Natural killer cell (primary cell): ENCODE data around the gene WDR89. TPM values are rescaled to one million over a fixed set of nuclear protein-coding genes. Genes with fewer than 3 reads are reported as not detected.

Source experiments
- ATAC-seq, 3 donors: fragments of 150-1000 bp in 2 of 3; fragments of 200-7000 bp in 1 of 3; cut with Tn5 transposase; 1 replicate in 1 of 3; 2 replicates in 2 of 3; pipeline ENCODE4 v1.10.0; 2021; ENCODE audit warnings: mild to moderate bottlenecking in 2 of 3, moderate library complexity in 2 of 3
- DNase-seq, 2 donors: peaks; one replicate each; pipeline versions ENCODE4 v3.0.0 to v3.0.0-alpha.2; 2013 to 2021; ENCODE audit warnings: mixed read lengths in 1 of 2
- H3K27ac ChIP-seq: one replicate; pipeline ENCODE4 v1.5.1; 2013; ENCODE audit warnings: mild to moderate bottlenecking, low read length
- H3K27me3 ChIP-seq: one replicate; pipeline ENCODE4 v1.6.1; 2013; ENCODE audit warnings: low read length; ENCODE audit not compliant: control insufficient read depth, insufficient read depth
- H3K36me3 ChIP-seq: one replicate; pipeline ENCODE4 v1.6.1; 2013; ENCODE audit warnings: low read length; ENCODE audit not compliant: control insufficient read depth, insufficient read depth
- H3K4me1 ChIP-seq: one replicate; pipeline ENCODE4 v1.6.1; 2013; ENCODE audit warnings: low read length; ENCODE audit not compliant: control insufficient read depth, insufficient read depth
- H3K4me3 ChIP-seq: one replicate; pipeline ENCODE4 v1.5.1; 2013; ENCODE audit warnings: low read length
- H3K9me3 ChIP-seq: one replicate; pipeline ENCODE4 v1.6.1; 2013; ENCODE audit warnings: low read length; ENCODE audit not compliant: control insufficient read depth, insufficient read depth
- H3K27ac Mint-ChIP-seq, 2 donors: one replicate each; pipeline ENCODE4 v1.8.0; 2022; ENCODE audit warnings: mild to moderate bottlenecking in 2 of 2, mixed read lengths in 2 of 2, moderate library complexity in 1 of 2
- H3K27me3 Mint-ChIP-seq, 2 donors: one replicate each; pipeline ENCODE4 v1.8.0; 2022; ENCODE audit warnings: low read depth in 2 of 2, mixed read lengths in 2 of 2
- H3K36me3 Mint-ChIP-seq: one replicate; pipeline ENCODE4 v1.8.0; 2022; ENCODE audit warnings: mixed read lengths
- H3K4me1 Mint-ChIP-seq, 2 donors: one replicate each; pipeline ENCODE4 v1.8.0; 2022; ENCODE audit warnings: mixed read lengths in 2 of 2
- H3K4me3 Mint-ChIP-seq: one replicate; pipeline ENCODE4 v1.8.0; 2022; ENCODE audit warnings: mild to moderate bottlenecking, moderate library complexity, mixed read lengths
- H3K9me3 Mint-ChIP-seq, 2 donors: one replicate each; pipeline ENCODE4 v1.8.0; 2022; ENCODE audit warnings: mixed read lengths in 2 of 2
- WGBS: methylation state at CpG from one replicate; pipeline ENCODE4 v1.1.7; 2013; ENCODE audit warnings: missing lambda C conversion rate; ENCODE audit not compliant: insufficient coverage; 5-methylcytosine and 5-hydroxymethylcytosine counted together
- intact Hi-C: fragments of 100-400 bp; cut with micrococcal nuclease; formaldehyde crosslinking; loops from one replicate; pipeline ENCODE4 v1.14.2; 2022
- total RNA-seq, 4 donors: library from RNA; stranded (reverse); fragments of 120-200 nt in 1 of 4; gene quantifications; one replicate each; pipeline versions ENCODE4 v1.2.3 to v1.2.4, GENCODE V29; 2013 to 2022
- TF ChIP-seq, protein P1 (sequence below): fragments of 200-600 bp; IDR thresholded peaks from one replicate; pipeline ENCODE4 v1.8.0; 2022; ENCODE audit warnings: antibody characterized with exemption

The WDR89 gene, protein sequence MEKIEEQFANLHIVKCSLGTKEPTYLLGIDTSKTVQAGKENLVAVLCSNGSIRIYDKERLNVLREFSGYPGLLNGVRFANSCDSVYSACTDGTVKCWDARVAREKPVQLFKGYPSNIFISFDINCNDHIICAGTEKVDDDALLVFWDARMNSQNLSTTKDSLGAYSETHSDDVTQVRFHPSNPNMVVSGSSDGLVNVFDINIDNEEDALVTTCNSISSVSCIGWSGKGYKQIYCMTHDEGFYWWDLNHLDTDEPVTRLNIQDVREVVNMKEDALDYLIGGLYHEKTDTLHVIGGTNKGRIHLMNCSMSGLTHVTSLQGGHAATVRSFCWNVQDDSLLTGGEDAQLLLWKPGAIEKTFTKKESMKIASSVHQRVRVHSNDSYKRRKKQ
- 10 to 100 TPM in 2 of 3 donors, 1 to 10 TPM in 1; 9.6 to 13.4 (median 10.7) TPM for total RNA-seq
- 28.6 TPM for total RNA-seq (2013)

- WGBS: under 1% methylated on average over 60 of the region's 60 CpGs
Measured at GRCh38 chr14:63641473-63642228, at the start of gene WDR89. TSS of gene WDR89 (minus strand) at chr14:63641871. CDS start at chr14:63599942, 41,929 bp downstream.

GRCh38 chr14:63689132-63689531 lies 47.5 kb upstream of the WDR89 start:
- H3K27me3 Mint-ChIP-seq: no peaks in the 10 kb centered on the region
- no peak overlapping the region for H3K27ac ChIP-seq
- 97% methylated on average over 3 of the region's 3 CpGs for WGBS
- DNase-seq (no peak), ATAC-seq (no peak)
- H3K9me3 ChIP-seq: no peaks in the 10 kb centered on the region
- no peaks in the 10 kb centered on the region for H3K4me1 ChIP-seq
- H3K4me3 Mint-ChIP-seq: no peak overlapping the region
- H3K27me3 ChIP-seq: no peaks in the 10 kb centered on the region
- intact Hi-C loops: no loop called here
- no peak overlapping the region for H3K4me3 ChIP-seq
- no peaks in the 10 kb centered on the region for H3K9me3 Mint-ChIP-seq
- H3K4me1 Mint-ChIP-seq: peaks cover 0 to 10% of the 10 kb centered on the region in 2 donors
- no peak overlapping the region for H3K27ac Mint-ChIP-seq
- H3K36me3 ChIP-seq: peaks cover 9% of the 10 kb centered on the region
- H3K36me3 Mint-ChIP-seq: no peaks in the 10 kb centered on the region
- TF ChIP-seq, protein P1, sequence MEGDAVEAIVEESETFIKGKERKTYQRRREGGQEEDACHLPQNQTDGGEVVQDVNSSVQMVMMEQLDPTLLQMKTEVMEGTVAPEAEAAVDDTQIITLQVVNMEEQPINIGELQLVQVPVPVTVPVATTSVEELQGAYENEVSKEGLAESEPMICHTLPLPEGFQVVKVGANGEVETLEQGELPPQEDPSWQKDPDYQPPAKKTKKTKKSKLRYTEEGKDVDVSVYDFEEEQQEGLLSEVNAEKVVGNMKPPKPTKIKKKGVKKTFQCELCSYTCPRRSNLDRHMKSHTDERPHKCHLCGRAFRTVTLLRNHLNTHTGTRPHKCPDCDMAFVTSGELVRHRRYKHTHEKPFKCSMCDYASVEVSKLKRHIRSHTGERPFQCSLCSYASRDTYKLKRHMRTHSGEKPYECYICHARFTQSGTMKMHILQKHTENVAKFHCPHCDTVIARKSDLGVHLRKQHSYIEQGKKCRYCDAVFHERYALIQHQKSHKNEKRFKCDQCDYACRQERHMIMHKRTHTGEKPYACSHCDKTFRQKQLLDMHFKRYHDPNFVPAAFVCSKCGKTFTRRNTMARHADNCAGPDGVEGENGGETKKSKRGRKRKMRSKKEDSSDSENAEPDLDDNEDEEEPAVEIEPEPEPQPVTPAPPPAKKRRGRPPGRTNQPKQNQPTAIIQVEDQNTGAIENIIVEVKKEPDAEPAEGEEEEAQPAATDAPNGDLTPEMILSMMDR: no peak

More at GRCh38 chr14:63641473-63642228, at the start of gene WDR89:
- peaks cover 6% of the 10 kb centered on the region for H3K36me3 ChIP-seq
- H3K4me1 Mint-ChIP-seq: peaks cover 22 to 28% of the 10 kb centered on the region in 2 donors
- H3K27me3 Mint-ChIP-seq: no peaks in the 10 kb centered on the region
- peak; percentile 92 to 99 for DNase-seq
- H3K4me3 ChIP-seq: peak within 1 kb of the TSS; percentile 90
- H3K27ac ChIP-seq: peak within 1 kb of the TSS; percentile 99
- peak within 1 kb of the TSS; percentile 92 for H3K4me3 Mint-ChIP-seq
- H3K9me3 Mint-ChIP-seq: no peaks in the 10 kb centered on the region
- peaks cover 11% of the 10 kb centered on the region for H3K4me1 ChIP-seq
- no peaks in the 10 kb centered on the region for H3K27me3 ChIP-seq
- ATAC-seq: peak; percentile 79 to 92 (median 81)
- TF ChIP-seq, protein P1: peak; percentile 70
- H3K27ac Mint-ChIP-seq: peak within 1 kb of the TSS; percentile 95 to 96
- H3K36me3 Mint-ChIP-seq: no peaks in the 10 kb centered on the region
- intact Hi-C loops: loop anchor here (1.0 to 2.0 kb wide), 5 partner anchors 9 to 215 kb away; partner anchors contain the start of genes PPP2R5E and SGPP1
- no peaks in the 10 kb centered on the region for H3K9me3 ChIP-seq

- no peaks in the 10 kb centered on the region for H3K27me3 ChIP-seq
- no peaks in the 10 kb centered on the region for H3K9me3 ChIP-seq
- H3K4me3 ChIP-seq: no peak overlapping the region
- H3K36me3 ChIP-seq: peaks cover 8% of the 10 kb centered on the region
- H3K4me1 ChIP-seq: no peaks in the 10 kb centered on the region
- DNase-seq (no peak), ATAC-seq (no peak)
- peaks cover 0 to 10% of the 10 kb centered on the region in 2 donors for H3K4me1 Mint-ChIP-seq
- no peak overlapping the region for H3K4me3 Mint-ChIP-seq
- H3K27ac ChIP-seq: no peak overlapping the region
- H3K9me3 Mint-ChIP-seq: no peaks in the 10 kb centered on the region
- no peaks in the 10 kb centered on the region for H3K36me3 Mint-ChIP-seq
- peak overlapping the region in 1 of 2 donors; percentile 11 for H3K27ac Mint-ChIP-seq
- TF ChIP-seq, protein P1: no peak
- intact Hi-C loops: no loop called here
- H3K27me3 Mint-ChIP-seq: no peaks in the 10 kb centered on the region
Measured at GRCh38 chr14:63686926-63687325, 45.3 kb upstream of the WDR89 start.
